HPDE6-E6E7 (cell line): ENCODE data around the gene SMARCD2.
"Not testable (repeated sequence)": the region's sequence is repeated elsewhere in the genome, so short reads cannot be mapped to it uniquely, and the experiment has no call there.

ENCODE experiments used
- DNase-seq: peaks from one replicate; pipeline ENCODE4 v3.0.0; 2011; ENCODE audit warnings: missing footprints; ENCODE audit errors: extremely low spot score

The SMARCD2 gene

GRCh38 chr17:63805591-63805990, 36.9 kb downstream of the SMARCD2 start:
- no peak for DNase-seq

DNA sequence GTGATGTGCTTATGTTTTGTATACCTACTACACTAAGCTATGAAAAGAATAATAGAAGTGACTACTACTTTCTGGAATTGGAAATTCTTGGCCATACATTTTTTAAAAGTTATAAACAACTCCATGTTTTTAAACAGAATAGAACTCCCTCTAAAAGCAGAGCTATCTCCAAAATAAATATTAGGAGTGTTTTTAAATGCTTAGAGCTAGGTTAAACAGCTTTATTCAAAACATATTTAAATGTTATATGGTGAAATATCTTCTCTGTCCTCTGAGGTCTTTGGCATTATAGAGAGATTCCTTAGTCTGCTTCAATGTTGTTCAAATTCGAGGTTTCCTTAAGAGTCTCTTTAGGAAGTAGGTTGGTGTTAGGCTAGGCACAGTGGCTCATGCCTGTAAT, 38.2 kb downstream of the SMARCD2 start:
- no peak for DNase-seq

DNA sequence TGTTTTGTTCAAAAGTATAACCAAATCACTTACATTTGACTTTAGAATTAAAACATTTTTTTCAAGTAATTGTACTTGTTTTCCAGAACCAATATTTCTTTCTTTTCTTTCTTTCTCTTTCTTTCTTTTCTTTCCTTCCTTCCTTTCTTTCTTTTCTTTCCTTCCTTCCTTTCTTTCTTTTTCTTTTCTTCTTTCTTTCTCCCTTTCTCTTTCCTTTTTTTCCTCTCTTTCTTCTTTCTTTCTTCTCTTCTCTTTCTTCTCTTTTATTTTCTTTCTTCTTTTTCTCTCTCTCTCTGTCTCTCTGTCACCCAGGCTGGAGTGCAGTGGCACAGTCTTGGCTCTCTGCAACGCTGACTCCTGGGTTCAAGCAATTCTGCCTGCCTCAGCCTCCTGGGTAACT, 41.7 kb downstream of the SMARCD2 start:
- no peak for DNase-seq

- no peak for DNase-seq
Measured at GRCh38 chr17:63798572-63799106, 43.8 kb downstream of the SMARCD2 start.

- DNase-seq, result not testable (repeated sequence)
Measured at GRCh38 chr17:63796375-63796774, 46.1 kb downstream of the SMARCD2 start.

- peak; percentile 50 for DNase-seq
Measured at GRCh38 chr17:63792055-63792729, 50.3 kb downstream of the SMARCD2 start.

- no peak for DNase-seq
Measured at GRCh38 chr17:63790057-63790456, 52.4 kb downstream of the SMARCD2 start.

- peak; percentile 88 for DNase-seq
Measured at GRCh38 chr17:63786971-63787711, 55.3 kb downstream of the SMARCD2 start.

GRCh38 chr17:63786117-63786516, 56.4 kb downstream of the SMARCD2 start:
- no peak for DNase-seq

- peak; percentile 50 for DNase-seq
Measured at GRCh38 chr17:63785556-63785955, 56.9 kb downstream of the SMARCD2 start.

GRCh38 chr17:63783522-63783921, 59.0 kb downstream of the SMARCD2 start:
- DNase-seq, result no peak
